Measurements from ENCODE around the gene GNPTAB. TPM values are rescaled to one million over a fixed set of nuclear protein-coding genes. Genes with fewer than 3 reads are reported as not detected.

The GNPTAB gene
- total and polyA plus RNA-seq, 2 of the 13 experiments (the other 11 are each of a cell fraction or from before 2014, with no cell fraction given): 13.6 to 19.4 TPM

GRCh38 chr12:101847325-101847724 lies 16.6 kb upstream of the GNPTAB start:
- ChIA-PET CTCF (ENCODE audit: low intra/inter-chr PET ratio, low total read pairs) (no interaction called here), POLR2A (no interaction called here)
- 18% methylated on average over 5 of the region's 5 CpGs for WGBS (ENCODE audit: low lambda C conversion rate)
- no peak overlapping the region for H3K4me3 ChIP-seq (replicated peaks in 1 of 3; ENCODE audit: insufficient read depth in 1 of 3, low read depth in 2 of 3, low read length in 3 of 3)
- H3K4me2 ChIP-seq (ENCODE audit: low read depth, low read length): no peak overlapping the region
- H3K79me2 ChIP-seq (ENCODE audit: insufficient read depth, low read length): no peaks in the 10 kb centered on the region
- no TSS peak for BruUV-seq (replicated peaks)
- H3K27me3 ChIP-seq (ENCODE audit: control insufficient read depth in 1 of 2, insufficient read depth in 2 of 2, low read length in 2 of 2): no peaks in the 10 kb centered on the region; a peak in 1 of 5 replicates
- peak; percentile 8 for FAIRE-seq
- ATAC-seq: peak; percentile 55
- no peak overlapping the region for H2AFZ ChIP-seq (ENCODE audit: low read length)
- TF ChIP-seq GFI1 (CRISPR knock-in tag; IDR thresholded peaks at IDR 0.05; ENCODE audit: borderline replicate concordance): no peak
- TF ChIP-seq HMGA1 (CRISPR knock-in tag; conservative IDR thresholded peaks at IDR 0.05): no peak
- TF ChIP-seq TBP (CRISPR knock-in tag; IDR thresholded peaks at IDR 0.05): no peak
- no peak for TF ChIP-seq IRX3 (CRISPR knock-in tag; IDR thresholded peaks at IDR 0.05; ENCODE audit: borderline replicate concordance, low read depth)
- no peak for TF ChIP-seq ZNF777 (CRISPR knock-in tag; IDR thresholded peaks at IDR 0.05)
- peak; percentile 35 for TF ChIP-seq CTCF (CRISPR knock-in tag; IDR thresholded peaks at IDR 0.05)
- no peak for TF ChIP-seq ZBTB46 (CRISPR knock-in tag; IDR thresholded peaks at IDR 0.05; ENCODE audit: borderline replicate concordance)
- TF ChIP-seq MEIS1 (CRISPR knock-in tag; IDR thresholded peaks at IDR 0.05; ENCODE audit: borderline replicate concordance): no peak
- no peak for TF ChIP-seq MLXIP (CRISPR knock-in tag; IDR thresholded peaks at IDR 0.05; ENCODE audit: borderline replicate concordance)
- no peak for TF ChIP-seq MIER3 (CRISPR knock-in tag; IDR thresholded peaks at IDR 0.05; ENCODE audit: borderline replicate concordance)
- TF ChIP-seq STAG1 (CRISPR knock-in tag; IDR thresholded peaks at IDR 0.05): peak; percentile 26
- TF ChIP-seq BHLHE40 (IDR thresholded peaks at IDR 0.05; ENCODE audit: low read length): peak; percentile 66
- H3K27ac ChIP-seq (ENCODE audit: extremely low read length, insufficient read depth, low read length): no peak overlapping the region
- no peak for DNase-seq (ENCODE audit: low spot score)
- in situ Hi-C loops (cut with HindIII; ENCODE audit: extremely low pct_ligation_motif_present, low pct_unique_long_range_greater_than_20kb): no loop called here
- H3K9me3 ChIP-seq (ENCODE audit: low read length): no peaks in the 10 kb centered on the region
- no peaks in the 10 kb centered on the region for H4K20me1 ChIP-seq (ENCODE audit: insufficient read depth, low read length)
- H3K9ac ChIP-seq (ENCODE audit: insufficient read depth, low read depth, low read length): no peak overlapping the region
- intact Hi-C loops (cut with micrococcal nuclease; ENCODE audit: unreplicated experiment): no loop called here
- no peaks in the 10 kb centered on the region for H3K36me3 ChIP-seq (replicated peaks in 1 of 2; ENCODE audit: control insufficient read depth in 1 of 2, insufficient read depth in 2 of 2, low read length in 2 of 2)
- H3K4me1 ChIP-seq (ENCODE audit: insufficient read depth, low read length): peaks cover 7% of the 10 kb centered on the region; the same call in 1 of the 2 replicates
